ENCODE results near the gene NKX2-1. TPM values are rescaled to one million over a fixed set of nuclear protein-coding genes. Genes with fewer than 3 reads are reported as not detected.
"Not testable (repeated sequence)": the region's sequence is repeated elsewhere in the genome, so short reads cannot be mapped to it uniquely, and the experiment has no call there.

Gene NKX2-1
- under 1 TPM in 1 of 3 donors, not detected in 2; 0.13 TPM for total RNA-seq

- peak within 1 kb of the TSS; percentile 56 for H3K4me3 Mint-ChIP-seq
- H3K27me3 Mint-ChIP-seq (ENCODE audit: low read depth): peaks cover 87% of the 10 kb centered on the region
- H3K9me3 Mint-ChIP-seq: no peaks in the 10 kb centered on the region
- peaks cover 11% of the 10 kb centered on the region for H3K4me1 Mint-ChIP-seq (ENCODE audit: low read depth)
- ATAC-seq (peak; percentile 41 to 46), DNase-seq (no peak)
- no peaks in the 10 kb centered on the region for H3K36me3 Mint-ChIP-seq (ENCODE audit: insufficient read depth)
Measured at GRCh38 chr14:36519431-36520321, at the start of gene NKX2-1. Gene NKX2-1, minus strand, starts transcription at chr14:36520232. Its CDS starts 103 bp downstream, at chr14:36520129.

DNA sequence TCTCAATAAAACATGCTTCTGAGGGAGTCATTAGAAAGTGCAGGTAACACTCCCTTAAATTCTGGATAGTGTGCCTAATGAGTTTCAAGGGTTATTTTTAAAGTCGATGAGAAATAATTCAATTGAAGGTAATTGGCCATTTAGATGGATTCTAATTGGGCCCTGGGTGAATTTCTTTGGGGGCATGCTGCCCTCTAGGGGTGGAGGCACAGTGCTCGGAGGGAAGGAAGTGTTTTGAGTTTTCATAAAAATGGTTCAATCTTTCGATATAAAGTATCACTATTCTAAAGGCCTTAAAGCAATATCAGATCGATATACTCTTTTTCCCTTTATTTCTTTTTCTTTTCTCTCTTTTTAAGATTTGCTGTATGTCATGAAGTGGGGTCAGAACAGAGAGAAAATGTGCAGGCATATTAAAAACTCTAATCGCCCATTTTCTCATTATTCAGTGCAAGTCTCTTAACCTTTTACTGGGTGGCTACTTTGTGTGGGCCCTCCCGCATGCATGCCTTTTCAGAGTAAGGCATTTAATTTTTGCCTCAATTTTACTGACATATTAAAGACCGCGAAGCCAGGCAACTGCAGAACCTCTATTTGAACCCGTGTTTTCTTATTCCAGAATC is 36.9 kb upstream of the NKX2-1 start:
- no peak for ATAC-seq

DNA sequence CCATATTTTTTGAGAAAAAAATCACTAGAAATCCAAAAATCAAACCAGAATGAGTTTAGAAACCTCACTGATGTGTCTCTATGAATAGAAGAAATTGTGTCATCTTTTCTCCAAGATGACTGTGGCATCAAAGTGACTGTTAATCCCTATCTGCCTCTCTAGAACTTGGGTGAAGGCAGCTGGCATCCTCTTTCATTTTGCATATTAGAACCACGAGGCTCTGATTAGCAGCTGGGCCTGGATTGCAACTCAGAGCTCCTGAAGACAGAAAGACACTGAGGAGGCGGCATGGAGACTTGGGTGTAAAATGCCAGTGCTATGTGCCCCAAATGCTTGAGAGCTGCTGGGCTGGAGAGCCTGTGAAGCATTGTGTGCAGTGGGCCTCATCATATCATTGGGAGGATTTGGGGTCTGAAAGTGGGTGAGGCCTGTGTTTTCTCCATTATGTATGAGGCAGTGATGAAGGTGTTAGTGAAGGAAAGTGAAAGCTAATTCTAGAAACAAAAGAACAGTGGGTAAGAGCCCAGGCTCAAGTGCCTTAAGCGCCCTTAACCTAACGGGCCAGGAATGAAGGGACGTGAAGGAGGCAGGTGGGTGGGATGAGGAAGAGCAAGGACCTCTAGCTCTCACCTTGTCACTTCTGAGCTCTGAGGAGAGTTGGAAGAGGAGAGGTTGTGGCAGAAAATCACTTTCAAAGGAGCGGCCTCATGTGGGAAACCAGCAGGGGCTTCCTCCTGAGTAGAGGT is 36.1 kb upstream of the NKX2-1 start:
- Mint-ChIP-seq H3K36me3 (ENCODE audit: insufficient read depth) (no peaks in the 10 kb centered on the region), H3K4me3 (no peak overlapping the region), H3K9me3 (no peaks in the 10 kb centered on the region), H3K27me3 (ENCODE audit: low read depth) (peaks cover 18% of the 10 kb centered on the region), H3K4me1 (ENCODE audit: low read depth) (no peaks in the 10 kb centered on the region)
- no peak for ATAC-seq
- DNase-seq: no peak

More for the DNA sequence above, 36.9 kb upstream of the NKX2-1 start:
- Mint-ChIP-seq H3K36me3 (ENCODE audit: insufficient read depth) (no peaks in the 10 kb centered on the region), H3K4me1 (ENCODE audit: low read depth) (no peaks in the 10 kb centered on the region), H3K9me3 (no peaks in the 10 kb centered on the region), H3K27me3 (ENCODE audit: low read depth) (peaks cover 23% of the 10 kb centered on the region), H3K4me3 (no peak overlapping the region)
- no peak for DNase-seq

GRCh38 chr14:36553656-36554260 is 33.7 kb upstream of the NKX2-1 start:
- no peaks in the 10 kb centered on the region for H3K4me1 Mint-ChIP-seq (ENCODE audit: low read depth)
- no peaks in the 10 kb centered on the region for H3K9me3 Mint-ChIP-seq
- DNase-seq (no peak), ATAC-seq (no peak)
- no peaks in the 10 kb centered on the region for H3K36me3 Mint-ChIP-seq (ENCODE audit: insufficient read depth)
- no peak overlapping the region for H3K4me3 Mint-ChIP-seq
- H3K27me3 Mint-ChIP-seq (ENCODE audit: low read depth): peaks cover 8% of the 10 kb centered on the region

GRCh38 chr14:36550899-36551298 is 30.9 kb upstream of the NKX2-1 start:
- no peak for ATAC-seq
- no peaks in the 10 kb centered on the region for H3K4me1 Mint-ChIP-seq (ENCODE audit: low read depth)
- H3K4me3 Mint-ChIP-seq: no peak overlapping the region
- peaks cover 10% of the 10 kb centered on the region for H3K27me3 Mint-ChIP-seq (ENCODE audit: low read depth)
- no peaks in the 10 kb centered on the region for H3K36me3 Mint-ChIP-seq (ENCODE audit: insufficient read depth)
- no peaks in the 10 kb centered on the region for H3K9me3 Mint-ChIP-seq
- no peak for DNase-seq

DNA sequence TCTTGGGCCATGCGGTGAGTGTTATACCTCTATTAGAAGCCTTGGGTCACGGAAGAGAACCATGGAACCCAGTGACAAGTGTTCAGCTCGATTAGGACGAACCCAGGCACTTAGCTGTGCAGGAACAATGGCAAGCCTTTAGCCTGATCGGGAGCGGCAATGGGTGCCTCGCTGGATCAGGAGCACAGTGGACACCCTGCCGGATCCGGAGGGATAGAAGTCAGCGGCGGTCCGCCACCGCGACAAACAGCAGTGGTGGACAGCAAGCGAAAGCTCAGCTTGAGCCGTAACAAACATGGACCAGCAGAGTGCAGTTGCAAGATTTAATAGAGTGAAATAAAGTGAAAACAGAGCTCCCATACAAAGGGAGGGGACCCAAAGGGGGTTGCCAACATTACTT is 24.2 kb upstream of the NKX2-1 start:
- ATAC-seq; H3K9me3 Mint-ChIP-seq; H3K4me3 Mint-ChIP-seq; H3K4me1 Mint-ChIP-seq (ENCODE audit: low read depth); DNase-seq; H3K36me3 Mint-ChIP-seq (ENCODE audit: insufficient read depth): not testable (repeated sequence)
- H3K27me3 Mint-ChIP-seq (ENCODE audit: low read depth): peaks cover 11% of the 10 kb centered on the region

DNA sequence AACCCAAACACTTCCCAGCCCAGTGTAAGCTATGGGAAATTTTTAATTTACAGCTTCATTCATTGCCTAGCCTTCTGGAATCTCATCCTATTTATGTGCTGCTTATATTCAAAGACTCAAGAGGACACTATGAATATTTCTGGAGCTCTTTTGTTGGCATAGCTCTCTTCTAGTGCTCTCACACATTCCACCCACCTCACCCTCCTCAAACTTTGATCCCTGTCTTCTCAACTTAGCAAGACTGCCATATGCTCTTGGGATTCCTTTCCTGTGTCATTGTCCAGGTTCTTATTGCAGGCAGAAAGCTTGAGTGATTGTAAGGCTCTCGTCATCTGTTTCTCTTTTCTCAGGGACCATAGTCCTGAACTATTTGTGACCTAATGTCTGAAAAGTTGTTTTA is 18.0 kb upstream of the NKX2-1 start:
- no peak for ATAC-seq
- H3K36me3 Mint-ChIP-seq (ENCODE audit: insufficient read depth): no peaks in the 10 kb centered on the region
- H3K4me1 Mint-ChIP-seq (ENCODE audit: low read depth): no peaks in the 10 kb centered on the region
- peaks cover 16% of the 10 kb centered on the region for H3K9me3 Mint-ChIP-seq
- DNase-seq: no peak
- H3K4me3 Mint-ChIP-seq: no peak overlapping the region
- peaks cover 21% of the 10 kb centered on the region for H3K27me3 Mint-ChIP-seq (ENCODE audit: low read depth)

GRCh38 chr14:36529062-36529461 is 9.0 kb upstream of the NKX2-1 start:
- Mint-ChIP-seq H3K9me3 (peaks cover 11% of the 10 kb centered on the region), H3K27me3 (ENCODE audit: low read depth) (peaks cover 52% of the 10 kb centered on the region), H3K4me1 (ENCODE audit: low read depth) (peaks cover 4% of the 10 kb centered on the region), H3K36me3 (ENCODE audit: insufficient read depth) (no peaks in the 10 kb centered on the region), H3K4me3 (no peak overlapping the region)
- ATAC-seq (peak in 1 of 2 donors; percentile 18), DNase-seq (no peak)

GRCh38 chr14:36525746-36526099 is 5.7 kb upstream of the NKX2-1 start:
- no peak for DNase-seq
- H3K4me1 Mint-ChIP-seq (ENCODE audit: low read depth): peaks cover 11% of the 10 kb centered on the region
- no peak overlapping the region for H3K4me3 Mint-ChIP-seq
- H3K9me3 Mint-ChIP-seq: peaks cover 9% of the 10 kb centered on the region
- no peaks in the 10 kb centered on the region for H3K36me3 Mint-ChIP-seq (ENCODE audit: insufficient read depth)
- peaks cover 80% of the 10 kb centered on the region for H3K27me3 Mint-ChIP-seq (ENCODE audit: low read depth)
- ATAC-seq: no peak

GRCh38 chr14:36524874-36525745 is 5.1 kb upstream of the NKX2-1 start:
- ATAC-seq (peak; percentile 32 to 46), DNase-seq (no peak)
- Mint-ChIP-seq H3K4me3 (no peak overlapping the region), H3K27me3 (ENCODE audit: low read depth) (peaks cover 85% of the 10 kb centered on the region), H3K4me1 (ENCODE audit: low read depth) (peaks cover 12% of the 10 kb centered on the region), H3K9me3 (peaks cover 9% of the 10 kb centered on the region), H3K36me3 (ENCODE audit: insufficient read depth) (no peaks in the 10 kb centered on the region)

DNA sequence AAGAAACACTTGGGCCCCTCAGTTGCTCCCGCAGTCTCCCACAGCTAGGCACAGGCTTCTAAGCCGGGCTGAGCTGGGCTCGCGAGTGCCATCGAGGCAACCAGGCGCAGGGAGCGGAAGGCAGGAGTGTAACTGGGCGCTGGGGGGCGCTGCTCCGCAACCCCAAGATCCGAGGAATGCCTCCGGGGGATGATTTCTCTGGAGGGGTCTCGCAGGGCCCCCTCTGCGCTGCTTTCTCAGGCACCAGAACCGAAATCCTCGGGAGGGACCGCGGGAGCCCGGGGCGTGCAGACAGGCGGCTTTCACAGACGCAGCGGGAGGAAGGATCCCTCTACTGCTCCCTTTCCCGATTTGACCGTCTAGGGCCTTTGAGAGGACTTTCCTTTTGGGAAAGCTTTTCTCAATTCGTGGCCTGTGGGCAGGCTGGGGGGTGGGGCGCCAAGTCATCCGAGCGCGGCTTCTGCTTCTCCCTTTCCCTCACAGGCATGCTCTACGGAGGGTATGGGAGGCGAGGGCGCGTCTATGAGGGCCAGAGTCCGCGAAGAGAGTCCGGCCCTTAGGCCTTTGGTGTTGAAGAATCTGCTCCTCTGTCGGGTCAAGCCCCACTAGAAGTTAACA is 4.3 kb upstream of the NKX2-1 start:
- Mint-ChIP-seq H3K4me3 (no peak overlapping the region), H3K36me3 (ENCODE audit: insufficient read depth) (no peaks in the 10 kb centered on the region), H3K4me1 (ENCODE audit: low read depth) (peaks cover 12% of the 10 kb centered on the region), H3K27me3 (ENCODE audit: low read depth) (peaks cover 91% of the 10 kb centered on the region), H3K9me3 (peaks cover 6% of the 10 kb centered on the region)
- ATAC-seq: no peak
- DNase-seq: no peak

- Mint-ChIP-seq H3K4me1 (ENCODE audit: low read depth) (peaks cover 13% of the 10 kb centered on the region), H3K9me3 (peaks cover 4% of the 10 kb centered on the region), H3K36me3 (ENCODE audit: insufficient read depth) (no peaks in the 10 kb centered on the region), H3K27me3 (ENCODE audit: low read depth) (peaks cover 92% of the 10 kb centered on the region), H3K4me3 (no peak overlapping the region)
- DNase-seq (no peak), ATAC-seq (no peak)
Measured at GRCh38 chr14:36522972-36523715, 3.1 kb upstream of the NKX2-1 start.

Measured in activated T-cell treated with anti-CD3 and anti-CD28 coated beads, Interleukin-2, amount 50 U/mL, for 4 hours (primary cell).